Skeletal muscle satellite cell (primary cell): ENCODE data around the gene DDX41.

Experiments
- H3K27me3 ChIP-seq: 2 replicates; pipeline ENCODE4 v1.7.0; 2013; ENCODE audit warnings: low read length; ENCODE audit not compliant: control insufficient read depth, insufficient read depth
- H3K36me3 ChIP-seq: 2 replicates; pipeline ENCODE4 v1.7.0; 2013; ENCODE audit warnings: mild to moderate bottlenecking, control low read depth, low read length; ENCODE audit not compliant: insufficient read depth
- H3K4me1 ChIP-seq: 2 replicates; pipeline ENCODE4 v1.7.0; 2013; ENCODE audit warnings: low read length; ENCODE audit not compliant: control insufficient read depth, insufficient read depth
- H3K4me2 ChIP-seq: 2 replicates; pipeline ENCODE4 v1.7.0; 2013; ENCODE audit warnings: mild to moderate bottlenecking, low read length
- H3K4me3 ChIP-seq: 2 replicates; pipeline ENCODE4 v1.7.0; 2013; ENCODE audit warnings: low read length
- H3K9ac ChIP-seq: 2 replicates; pipeline ENCODE4 v1.7.0; 2013; ENCODE audit warnings: mild to moderate bottlenecking, low read depth, low read length, moderate library complexity
- H3K9me3 ChIP-seq: replicated peaks from 2 replicates; pipeline ENCODE4 v1.7.0; 2013; ENCODE audit warnings: mild to moderate bottlenecking, control low read depth, low read length

Gene DDX41

GRCh38 chr5:177523711-177524538, 7.2 kb upstream of the DDX41 start:
- Histone ChIP-seq H3K36me3 (peaks cover 84% of the 10 kb centered on the region), H3K4me3 (no peak overlapping the region), H3K9me3 (no peaks in the 10 kb centered on the region), H3K4me2 (no peak overlapping the region), H3K9ac (no peak overlapping the region), H3K4me1 (peaks cover 15% of the 10 kb centered on the region), H3K27me3 (no peaks in the 10 kb centered on the region)

DNA sequence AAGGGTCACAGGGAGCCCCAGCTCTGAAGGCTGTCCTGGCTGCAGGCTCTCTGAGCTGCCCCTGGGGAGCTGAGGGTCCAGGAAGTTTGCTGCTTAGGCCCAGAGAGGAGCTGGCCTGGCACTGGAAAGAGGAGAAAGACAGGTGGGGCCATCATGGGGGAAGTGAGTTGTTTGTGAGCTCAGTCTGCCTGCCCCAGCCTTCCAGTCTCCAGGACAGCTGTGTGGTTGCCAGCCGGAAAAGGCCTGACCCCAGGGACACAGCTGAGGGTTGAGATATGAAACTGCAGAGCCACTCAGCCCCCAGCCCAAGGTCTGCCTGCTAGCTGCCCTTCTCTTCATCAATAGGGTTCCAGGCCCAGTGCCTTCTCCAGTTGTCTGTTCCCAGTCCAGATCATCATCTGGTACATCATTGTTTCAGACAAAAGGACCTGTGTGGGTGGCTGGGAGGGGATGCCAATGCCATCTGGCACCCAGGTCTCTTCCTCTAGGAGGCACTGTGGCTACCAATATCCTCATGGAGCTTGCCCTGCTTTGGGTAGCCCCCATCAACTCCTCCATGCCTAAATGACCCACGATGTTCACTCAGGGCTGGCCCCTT, 4.3 kb upstream of the DDX41 start:
- Histone ChIP-seq H3K9me3 (no peaks in the 10 kb centered on the region), H3K4me3 (no peak overlapping the region), H3K9ac (peak overlapping the region; percentile 16), H3K27me3 (no peaks in the 10 kb centered on the region), H3K4me1 (peaks cover 19% of the 10 kb centered on the region), H3K4me2 (no peak overlapping the region), H3K36me3 (peaks cover 58% of the 10 kb centered on the region)

GRCh38 chr5:177520271-177520670, 3.5 kb upstream of the DDX41 start:
- Histone ChIP-seq H3K4me1 (peaks cover 26% of the 10 kb centered on the region), H3K9me3 (no peaks in the 10 kb centered on the region), H3K36me3 (peaks cover 58% of the 10 kb centered on the region), H3K4me2 (no peak overlapping the region), H3K27me3 (no peaks in the 10 kb centered on the region), H3K4me3 (no peak overlapping the region), H3K9ac (peak overlapping the region; percentile 16)

GRCh38 chr5:177519463-177520235, 2.9 kb upstream of the DDX41 start:
- H3K9ac ChIP-seq, result no peak overlapping the region
- H3K4me2 ChIP-seq, result no peak overlapping the region
- H3K36me3 ChIP-seq, result peaks cover 58% of the 10 kb centered on the region
- H3K4me1 ChIP-seq, result peaks cover 26% of the 10 kb centered on the region
- no peaks in the 10 kb centered on the region for H3K27me3 ChIP-seq
- H3K9me3 ChIP-seq, result no peaks in the 10 kb centered on the region
- H3K4me3 ChIP-seq, result no peak overlapping the region

GRCh38 chr5:177515580-177515979, 1.2 kb downstream of the DDX41 start:
- Histone ChIP-seq H3K36me3 (peaks cover 66% of the 10 kb centered on the region), H3K27me3 (no peaks in the 10 kb centered on the region), H3K9ac (peak overlapping the region; percentile 87), H3K4me1 (peaks cover 13% of the 10 kb centered on the region), H3K9me3 (no peaks in the 10 kb centered on the region), H3K4me3 (peak overlapping the region; percentile 93), H3K4me2 (peak overlapping the region; percentile 100)

DNA sequence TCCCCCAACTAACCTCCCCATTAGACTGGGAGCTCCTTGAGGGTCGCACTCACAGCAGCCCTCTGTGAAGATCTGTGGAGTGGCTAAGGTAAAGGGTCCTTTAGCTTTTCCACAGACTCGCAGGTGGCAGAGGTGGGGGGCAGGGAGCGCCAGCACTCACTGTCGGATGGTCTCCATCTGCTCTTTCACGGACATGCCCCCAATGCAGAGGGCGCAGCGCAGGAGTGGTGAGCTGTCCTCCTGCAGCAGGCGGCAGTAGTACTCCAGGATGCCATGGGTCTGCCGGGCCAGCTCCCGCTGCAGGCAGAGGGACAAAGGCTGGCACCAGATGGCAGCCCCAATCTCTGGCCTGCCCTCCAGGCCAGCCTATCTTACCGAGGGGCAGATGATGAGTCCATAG, 2.2 kb downstream of the DDX41 start:
- Histone ChIP-seq H3K4me2 (no peak overlapping the region), H3K9me3 (no peaks in the 10 kb centered on the region), H3K27me3 (no peaks in the 10 kb centered on the region), H3K9ac (no peak overlapping the region), H3K36me3 (peaks cover 57% of the 10 kb centered on the region), H3K4me1 (peaks cover 20% of the 10 kb centered on the region), H3K4me3 (no peak overlapping the region)

DNA sequence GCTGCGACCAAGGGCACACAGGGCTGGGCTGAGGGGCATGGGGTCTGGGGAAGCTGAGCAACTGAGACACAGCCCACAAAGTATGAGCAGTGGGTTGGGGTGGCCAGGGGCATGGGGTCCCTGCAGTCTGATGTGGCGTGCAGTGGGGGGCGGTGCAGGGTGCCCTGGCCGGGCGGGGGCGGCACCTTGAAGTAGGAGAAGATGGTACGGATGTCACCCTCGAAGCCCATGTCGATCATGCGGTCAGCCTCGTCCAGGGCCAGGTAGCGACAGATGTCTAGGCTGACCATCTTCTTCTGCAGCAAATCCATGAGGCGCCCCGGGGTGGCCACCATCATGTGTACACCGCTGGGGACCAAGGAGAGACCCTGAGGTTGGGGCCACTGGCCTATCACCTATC, 3.3 kb downstream of the DDX41 start:
- no peaks in the 10 kb centered on the region for H3K9me3 ChIP-seq
- no peaks in the 10 kb centered on the region for H3K27me3 ChIP-seq
- peaks cover 24% of the 10 kb centered on the region for H3K4me1 ChIP-seq
- H3K36me3 ChIP-seq, result peaks cover 53% of the 10 kb centered on the region
- no peak overlapping the region for H3K9ac ChIP-seq
- no peak overlapping the region for H3K4me3 ChIP-seq
- no peak overlapping the region for H3K4me2 ChIP-seq

DNA sequence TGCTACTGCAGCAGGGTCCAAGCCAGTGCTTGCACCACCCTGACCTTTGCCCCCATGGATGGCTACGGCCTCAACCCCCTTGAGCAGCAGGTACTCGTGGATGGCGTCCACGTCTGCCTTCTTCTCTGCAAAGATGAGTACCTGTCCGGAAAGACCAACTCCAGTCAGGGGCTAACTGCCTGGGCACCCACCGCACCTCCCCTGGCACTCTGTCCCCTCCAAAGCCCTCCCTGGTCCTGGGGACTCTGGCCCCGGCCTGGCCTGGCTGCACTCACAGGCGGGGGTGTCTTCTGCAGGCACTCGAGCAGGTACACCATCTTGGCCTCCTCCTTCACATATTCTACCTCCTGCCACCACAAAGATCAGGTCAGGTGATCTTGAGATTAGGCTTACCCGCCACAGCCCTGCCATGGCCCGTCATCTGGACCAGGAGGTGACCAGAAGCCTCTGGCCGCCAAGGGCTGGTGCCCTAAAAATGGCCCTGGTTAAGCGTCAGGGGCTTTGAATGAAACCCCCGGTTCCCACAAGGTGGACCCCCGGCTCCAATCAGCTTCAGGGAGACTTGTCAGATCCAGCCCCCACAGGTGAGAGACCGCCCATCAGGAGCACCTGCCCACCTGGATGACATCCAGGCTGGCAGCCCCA, 3.9 kb downstream of the DDX41 start:
- Histone ChIP-seq H3K36me3 (peaks cover 53% of the 10 kb centered on the region), H3K4me2 (no peak overlapping the region), H3K9ac (no peak overlapping the region), H3K27me3 (no peaks in the 10 kb centered on the region), H3K4me3 (no peak overlapping the region), H3K9me3 (no peaks in the 10 kb centered on the region), H3K4me1 (peaks cover 24% of the 10 kb centered on the region)

DNA sequence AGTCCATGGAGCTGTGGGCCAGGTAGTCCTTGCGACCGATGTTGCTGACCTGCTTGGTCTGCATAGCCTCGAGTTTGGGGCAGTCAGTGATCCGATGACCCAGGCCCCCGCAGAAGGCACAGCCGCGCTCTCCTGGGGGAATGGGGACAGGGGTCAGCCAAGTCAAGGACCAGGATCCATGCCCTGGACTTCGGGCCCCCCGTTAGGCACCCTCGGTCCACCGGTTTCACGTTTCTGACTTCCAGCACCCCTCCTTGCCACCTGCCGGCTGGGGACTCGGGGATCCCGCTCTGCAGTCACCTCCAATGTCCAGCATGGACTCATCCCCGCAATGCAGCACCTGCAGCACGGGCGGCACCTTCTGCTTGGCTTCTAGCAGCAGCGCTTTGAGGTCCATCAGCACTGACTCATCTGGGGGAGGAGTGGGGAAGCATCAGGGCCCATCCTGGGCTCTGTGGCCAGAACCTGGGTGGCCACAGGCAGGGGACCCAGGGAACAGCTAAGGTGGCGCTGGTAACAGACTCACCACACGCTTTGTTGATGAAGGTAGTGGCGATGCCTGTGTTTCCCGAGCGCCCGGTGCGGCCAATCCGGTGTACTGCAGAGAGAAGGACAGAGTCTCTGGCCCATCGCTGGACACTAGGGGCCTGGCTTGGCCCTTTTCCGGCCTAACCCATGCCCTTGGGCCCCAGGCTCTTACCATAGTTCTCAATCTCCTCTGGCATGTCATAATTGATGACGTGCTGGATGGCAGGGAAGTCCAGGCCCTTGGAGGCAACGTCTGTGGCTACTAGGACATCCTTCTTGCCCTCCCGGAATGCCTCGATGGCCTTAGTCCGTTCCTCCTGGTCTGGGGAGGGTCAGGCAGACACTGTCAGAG, 4.7 kb downstream of the DDX41 start:
- no peaks in the 10 kb centered on the region for H3K9me3 ChIP-seq
- H3K9ac ChIP-seq, result no peak overlapping the region
- no peak overlapping the region for H3K4me2 ChIP-seq
- H3K4me3 ChIP-seq, result no peak overlapping the region
- H3K27me3 ChIP-seq, result no peaks in the 10 kb centered on the region
- H3K4me1 ChIP-seq, result peaks cover 24% of the 10 kb centered on the region
- H3K36me3 ChIP-seq, result peaks cover 53% of the 10 kb centered on the region

- peaks cover 24% of the 10 kb centered on the region for H3K4me1 ChIP-seq
- no peak overlapping the region for H3K9ac ChIP-seq
Measured at GRCh38 chr5:177511181-177511580, 5.6 kb downstream of the DDX41 start.

More at GRCh38 chr5:177511181-177511580, 5.6 kb downstream of the DDX41 start:
- H3K4me2 ChIP-seq, result no peak overlapping the region
- no peak overlapping the region for H3K4me3 ChIP-seq
- H3K9me3 ChIP-seq, result no peaks in the 10 kb centered on the region
- peaks cover 53% of the 10 kb centered on the region for H3K36me3 ChIP-seq
- H3K27me3 ChIP-seq, result no peaks in the 10 kb centered on the region
